H1 (cell line): Measurements from ENCODE around the gene CACNG3. TPM values are rescaled to one million over a fixed set of nuclear protein-coding genes. Genes with fewer than 3 reads are reported as not detected.

ENCODE experiments used
- EGR1 ChIP-seq: IDR thresholded peaks from 2 replicates; pipeline ENCODE4 v1.6.1; 2011; ENCODE audit warnings: low read depth, low read length, borderline replicate concordance
- GTF2F1 ChIP-seq: IDR thresholded peaks from 2 replicates; pipeline ENCODE4 v1.6.1; 2012; ENCODE audit warnings: low read depth, low read length, improper control_type of control experiment, borderline replicate concordance
- HDAC2 ChIP-seq, 2 experiments: fragments of 300-600 bp in 1 of 2; sonication (generic) in 1 of 2; IDR thresholded peaks; 2 replicates each; pipeline ENCODE4 v1.6.1; 2011 to 2012; ENCODE audit warnings: low read depth in 2 of 2, low read length in 2 of 2, mild to moderate bottlenecking in 2 of 2, moderate library complexity in 2 of 2, borderline replicate concordance in 1 of 2, inconsistent platforms in 1 of 2
- JUND ChIP-seq: IDR thresholded peaks from 2 replicates; pipeline ENCODE4 v1.6.1; 2011; ENCODE audit warnings: mild to moderate bottlenecking, improper control_type of control experiment, low read length
- KDM4A ChIP-seq: IDR thresholded peaks from one replicate; pipeline ENCODE4 v1.7.1; 2012; ENCODE audit warnings: low read depth, mild to moderate bottlenecking, moderate library complexity, low read length, inconsistent platforms; ENCODE audit not compliant: severe bottlenecking
- NRF1 ChIP-seq: IDR thresholded peaks from 2 replicates; pipeline ENCODE4 v1.6.1; 2011; ENCODE audit warnings: mild to moderate bottlenecking, low read depth, low read length, improper control_type of control experiment
- POLR2AphosphoS5 ChIP-seq: IDR thresholded peaks from 2 replicates; pipeline ENCODE4 v1.6.1; 2011; ENCODE audit warnings: low read depth, low read length
- RBBP5 ChIP-seq: IDR thresholded peaks from 2 replicates; pipeline ENCODE4 v1.7.1; 2012; ENCODE audit warnings: low read depth, mild to moderate bottlenecking, inconsistent platforms, low read length, moderate library complexity, borderline replicate concordance
- RNF2 ChIP-seq: fragments of 200-900, 300-1000 bp; sonication (generic); IDR thresholded peaks from 2 replicates; pipeline ENCODE4 v1.7.1; 2016; ENCODE audit warnings: borderline replicate concordance, low read depth, mild to moderate bottlenecking, antibody characterized with exemption, low read length; ENCODE audit not compliant: poor library complexity, severe bottlenecking; ENCODE audit errors: missing control alignments
- SP1 ChIP-seq: IDR thresholded peaks from 2 replicates; pipeline ENCODE4 v1.6.1; 2011; ENCODE audit warnings: low read depth, low read length
- SRF ChIP-seq: IDR thresholded peaks from 2 replicates; pipeline ENCODE4 v1.6.1; 2011; ENCODE audit warnings: mild to moderate bottlenecking, low read depth, low read length, moderate library complexity
- polyA plus RNA-seq, 7 experiments: library from polyadenylated mRNA; depleted of rRNA in 3 of 7; stranded (reverse) in 5 of 7; unstranded in 2 of 7; fragments of >200 nt in 5 of 7; fragments of 200-250 nt in 2 of 7; gene quantifications; 1 replicate in 5 of 7; 2 replicates in 1 of 7; 4 replicates in 1 of 7; pipeline versions ENCODE4 v1.2.1 to v1.2.3, GENCODE V29; 2011 to 2013; ENCODE audit warnings: missing spikeins in 2 of 7, mixed read lengths in 2 of 7
- total RNA-seq: library from RNA; stranded (reverse); fragmentation: NEBNext Ultra II Directional; extraction: Animal tissue kit (Norgen Biotek cat#: 25700); gene quantifications from 2 replicates; pipeline ENCODE4 v1.2.1, GENCODE V29; 2021
- TF ChIP-seq, protein P1 (sequence below), 3 experiments: IDR thresholded peaks; 1 replicate in 2 of 3; 2 replicates in 1 of 3; pipeline versions ENCODE4 v1.5.1 to v1.6.1; 2011; ENCODE audit warnings: low read length in 3 of 3, mild to moderate bottlenecking in 3 of 3, inconsistent platforms in 2 of 3, low read depth in 1 of 3, moderate library complexity in 1 of 3; ENCODE audit not compliant: insufficient read depth in 1 of 3; ENCODE audit errors: control extremely low read depth in 1 of 3
- TF ChIP-seq, protein P2 (sequence below): IDR thresholded peaks from 2 replicates; pipeline ENCODE4 v1.6.1; 2011; ENCODE audit warnings: low read depth, mild to moderate bottlenecking, low read length; ENCODE audit not compliant: insufficient read depth
- TF ChIP-seq, protein P3 (sequence below): IDR thresholded peaks from 2 replicates; pipeline ENCODE4 v1.6.1; 2011; ENCODE audit warnings: low read length, improper control_type of control experiment

The CACNG3 gene
- total and polyA plus RNA-seq, 2 of the 8 experiments (the other 6 are each of a cell fraction or from before 2014, with no cell fraction given): 0.12 TPM; not detected in 1

DNA sequence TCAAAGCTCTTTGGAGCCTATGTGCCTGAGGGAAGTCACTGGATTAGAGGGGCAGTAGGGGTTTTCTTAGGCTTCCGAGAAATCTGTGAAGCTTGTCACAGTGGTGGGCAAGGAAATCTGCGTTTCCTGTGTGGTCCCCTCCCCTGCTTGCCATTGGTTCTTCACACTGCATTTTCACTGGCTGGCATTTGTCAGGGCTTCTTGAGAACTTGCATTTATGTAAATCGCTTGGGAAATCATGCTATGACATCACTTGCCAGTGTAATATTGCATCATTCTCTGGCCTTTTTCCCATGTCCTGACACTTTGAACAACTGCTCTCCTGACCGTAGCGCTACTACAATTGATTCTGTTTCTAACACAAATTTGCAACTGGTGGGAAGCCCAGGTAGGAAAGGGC, 1.8 kb downstream of the CACNG3 start (continued):
- TF ChIP-seq, protein P1, sequence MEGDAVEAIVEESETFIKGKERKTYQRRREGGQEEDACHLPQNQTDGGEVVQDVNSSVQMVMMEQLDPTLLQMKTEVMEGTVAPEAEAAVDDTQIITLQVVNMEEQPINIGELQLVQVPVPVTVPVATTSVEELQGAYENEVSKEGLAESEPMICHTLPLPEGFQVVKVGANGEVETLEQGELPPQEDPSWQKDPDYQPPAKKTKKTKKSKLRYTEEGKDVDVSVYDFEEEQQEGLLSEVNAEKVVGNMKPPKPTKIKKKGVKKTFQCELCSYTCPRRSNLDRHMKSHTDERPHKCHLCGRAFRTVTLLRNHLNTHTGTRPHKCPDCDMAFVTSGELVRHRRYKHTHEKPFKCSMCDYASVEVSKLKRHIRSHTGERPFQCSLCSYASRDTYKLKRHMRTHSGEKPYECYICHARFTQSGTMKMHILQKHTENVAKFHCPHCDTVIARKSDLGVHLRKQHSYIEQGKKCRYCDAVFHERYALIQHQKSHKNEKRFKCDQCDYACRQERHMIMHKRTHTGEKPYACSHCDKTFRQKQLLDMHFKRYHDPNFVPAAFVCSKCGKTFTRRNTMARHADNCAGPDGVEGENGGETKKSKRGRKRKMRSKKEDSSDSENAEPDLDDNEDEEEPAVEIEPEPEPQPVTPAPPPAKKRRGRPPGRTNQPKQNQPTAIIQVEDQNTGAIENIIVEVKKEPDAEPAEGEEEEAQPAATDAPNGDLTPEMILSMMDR (IDR thresholded peaks at IDR 0.05; ENCODE audit: control extremely low read depth in 1 of 3, insufficient read depth in 1 of 3, low read depth in 1 of 3, low read length in 3 of 3): no peak
- TF ChIP-seq SP1 (no peak), RNF2 (no peak), RBBP5 (no peak), EGR1 (no peak), JUND (0 out of 2 replicates have a peak, but pooled peaks have one; percentile 13), HDAC2 (IDR thresholded peaks at IDR 0.05; ENCODE audit: borderline replicate concordance in 1 of 2, low read depth in 2 of 2, low read length in 2 of 2) (no peak), POLR2AphosphoS5 (no peak), KDM4A (no peak), SRF (no peak), GTF2F1 (no peak), NRF1 (no peak)
- TF ChIP-seq, protein P2, sequence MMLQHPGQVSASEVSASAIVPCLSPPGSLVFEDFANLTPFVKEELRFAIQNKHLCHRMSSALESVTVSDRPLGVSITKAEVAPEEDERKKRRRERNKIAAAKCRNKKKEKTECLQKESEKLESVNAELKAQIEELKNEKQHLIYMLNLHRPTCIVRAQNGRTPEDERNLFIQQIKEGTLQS: 0 out of 2 replicates have a peak, but pooled peaks have one; percentile 22
- TF ChIP-seq, protein P3, sequence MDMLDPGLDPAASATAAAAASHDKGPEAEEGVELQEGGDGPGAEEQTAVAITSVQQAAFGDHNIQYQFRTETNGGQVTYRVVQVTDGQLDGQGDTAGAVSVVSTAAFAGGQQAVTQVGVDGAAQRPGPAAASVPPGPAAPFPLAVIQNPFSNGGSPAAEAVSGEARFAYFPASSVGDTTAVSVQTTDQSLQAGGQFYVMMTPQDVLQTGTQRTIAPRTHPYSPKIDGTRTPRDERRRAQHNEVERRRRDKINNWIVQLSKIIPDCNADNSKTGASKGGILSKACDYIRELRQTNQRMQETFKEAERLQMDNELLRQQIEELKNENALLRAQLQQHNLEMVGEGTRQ: no peak
